Liver (tissue), 9 donors: ENCODE data around the gene AAMDC. TPM values are rescaled to one million over a fixed set of nuclear protein-coding genes. Genes with fewer than 3 reads are reported as not detected.
"Not testable (repeated sequence)": the region's sequence is repeated elsewhere in the genome, so short reads cannot be mapped to it uniquely, and the experiment has no call there.

ENCODE experiments used
- DNase-seq: peaks from one replicate; pipeline ENCODE4 v3.0.0-alpha.2; 2017; ENCODE audit warnings: low spot score
- H3K27ac ChIP-seq, 2 donors: one replicate each; pipeline ENCODE4 v1.7.0; 2013; ENCODE audit warnings: inconsistent platforms in 2 of 2, low read length in 2 of 2, control low read depth in 1 of 2, low read depth in 1 of 2, mild to moderate bottlenecking in 1 of 2
- H3K27me3 ChIP-seq, 4 donors: one replicate each; pipeline versions ENCODE4 v1.6.1 to v1.7.0; 2013; ENCODE audit warnings: low read length in 3 of 4, inconsistent platforms in 1 of 4, mild to moderate bottlenecking in 1 of 4, moderate library complexity in 1 of 4; ENCODE audit not compliant: control insufficient read depth in 4 of 4, insufficient read depth in 4 of 4
- H3K36me3 ChIP-seq, 4 donors: one replicate each; pipeline versions ENCODE4 v1.6.1 to v1.7.0; 2013; ENCODE audit warnings: low read length in 3 of 4, mild to moderate bottlenecking in 3 of 4, low read depth in 1 of 4, moderate library complexity in 1 of 4; ENCODE audit not compliant: control insufficient read depth in 4 of 4, insufficient read depth in 3 of 4
- H3K4me1 ChIP-seq, 4 donors: one replicate each; pipeline versions ENCODE4 v1.6.1 to v1.7.0; 2013; ENCODE audit warnings: low read length in 3 of 4, mild to moderate bottlenecking in 3 of 4, moderate library complexity in 1 of 4; ENCODE audit not compliant: control insufficient read depth in 4 of 4, insufficient read depth in 4 of 4
- H3K4me3 ChIP-seq, 3 donors: one replicate each; pipeline versions ENCODE4 v1.6.1 to v1.7.0; 2013; ENCODE audit warnings: low read length in 3 of 3, control low read depth in 1 of 3, low read depth in 1 of 3, mild to moderate bottlenecking in 1 of 3
- H3K9ac ChIP-seq, 2 donors: one replicate each; pipeline ENCODE4 v1.7.0; 2013; ENCODE audit warnings: low read length in 2 of 2, mild to moderate bottlenecking in 2 of 2, moderate library complexity in 2 of 2, control low read depth in 1 of 2, low read depth in 1 of 2
- H3K9me3 ChIP-seq, 4 donors: one replicate each; pipeline versions ENCODE4 v1.6.1 to v1.7.0; 2013; ENCODE audit warnings: low read length in 3 of 4; ENCODE audit not compliant: control insufficient read depth in 4 of 4
- ATF3 ChIP-seq: IDR thresholded peaks from 2 replicates; pipeline ENCODE4 v1.6.1; 2016; ENCODE audit warnings: antibody characterized with exemption
- CTCF ChIP-seq: fragments of 150-350 bp; IDR thresholded peaks from 2 replicates; pipeline ENCODE4 v1.5.1; 2017; ENCODE audit warnings: improper control_type of control experiment, low read depth, low read length; ENCODE audit not compliant: missing input control
- HNF4A ChIP-seq, 2 donors: conservative IDR thresholded peaks; 2 replicates each; pipeline ENCODE4 v1.6.1; 2016; ENCODE audit warnings: antibody characterized with exemption in 2 of 2, mild to moderate bottlenecking in 2 of 2
- JUND ChIP-seq, 2 donors: IDR thresholded peaks; 2 replicates each; pipeline ENCODE4 v1.6.1; 2016; ENCODE audit warnings: antibody characterized with exemption in 2 of 2
- RAD21 ChIP-seq, 2 donors: IDR thresholded peaks; 2 replicates each; pipeline ENCODE4 v1.6.1; 2016; ENCODE audit warnings: antibody characterized with exemption in 2 of 2, mild to moderate bottlenecking in 2 of 2
- REST ChIP-seq: IDR thresholded peaks from 2 replicates; pipeline ENCODE4 v1.6.1; 2016; ENCODE audit warnings: antibody characterized with exemption, mild to moderate bottlenecking
- RXRA ChIP-seq, 2 donors: IDR thresholded peaks; 2 replicates each; pipeline ENCODE4 v1.6.1; 2017 to 2018; ENCODE audit warnings: antibody characterized with exemption in 2 of 2, mild to moderate bottlenecking in 1 of 2
- SP1 ChIP-seq: IDR thresholded peaks from 2 replicates; pipeline ENCODE4 v1.6.1; 2018; ENCODE audit warnings: antibody characterized with exemption, mild to moderate bottlenecking
- TAF1 ChIP-seq: conservative IDR thresholded peaks from 2 replicates; pipeline ENCODE4 v1.6.1; 2016; ENCODE audit warnings: antibody characterized with exemption, mild to moderate bottlenecking
- YY1 ChIP-seq: IDR thresholded peaks from 2 replicates; pipeline ENCODE4 v1.6.1; 2016; ENCODE audit warnings: antibody characterized with exemption, mild to moderate bottlenecking
- WGBS: extraction: QIAGEN DNeasy Blood & Tissue Kit; methylation state at CpG from one replicate; pipeline ENCODE4 v1.1.7; 2013; 5-methylcytosine and 5-hydroxymethylcytosine counted together
- polyA plus RNA-seq, 2 donors: library from polyadenylated mRNA; stranded (reverse) in 1 of 2; unstranded in 1 of 2; fragments of 200-250 nt in 1 of 2; fragments of >200 nt in 1 of 2; fragmentation: Nextera tagmentation in 1 of 2; extraction: Ambion mirVana in 1 of 2; gene quantifications; one replicate each; pipeline versions ENCODE4 v1.2.1 to v1.2.3, GENCODE V29; 2013 to 2015
- total RNA-seq, 2 donors: library from RNA; depleted of rRNA; stranded (reverse); fragments of >200 nt; gene quantifications; one replicate each; pipeline ENCODE4 v1.2.3, GENCODE V29; 2014
- TF ChIP-seq, protein P1 (sequence below): IDR thresholded peaks from 2 replicates; pipeline ENCODE4 v1.6.1; 2016; ENCODE audit warnings: antibody characterized with exemption
- donor health status: healthy.
- donor health status: healthy.
- donor health status: healthy.
- donor health status: healthy.
- donor health status: healthy.

Gene AAMDC
- total and polyA plus RNA-seq, 4 donors, result 7.4 to 31.1 (median 13.7) TPM

DNA sequence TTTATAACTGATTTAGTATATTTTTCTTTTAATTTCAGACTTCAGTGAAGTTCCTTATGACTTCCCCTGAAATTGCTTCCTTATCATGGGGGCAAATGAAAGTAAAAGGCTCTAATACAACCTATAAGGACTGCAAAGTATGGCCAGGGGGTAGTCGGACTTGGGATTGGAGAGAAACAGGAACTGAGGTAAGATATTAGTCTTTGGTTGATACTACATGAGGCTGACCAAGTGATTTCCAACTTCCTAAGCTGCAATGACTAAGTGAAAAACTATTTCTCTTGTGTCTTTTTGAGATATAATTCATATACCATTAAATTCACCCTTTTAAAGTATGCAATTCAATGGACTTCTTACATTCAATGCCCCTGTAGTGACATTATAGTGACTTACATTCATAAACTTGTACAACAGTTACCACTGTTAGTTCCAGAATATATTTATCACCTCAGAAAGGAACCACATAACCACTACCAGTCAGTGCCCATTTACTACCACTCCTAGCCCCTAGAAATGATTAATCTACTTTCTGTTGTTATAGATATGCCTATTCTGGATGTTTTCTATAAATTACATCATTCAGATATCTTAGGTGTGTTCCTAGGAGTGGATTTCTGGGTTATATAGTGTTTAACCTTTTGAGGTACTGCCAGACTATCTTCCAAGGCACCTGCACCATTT is 21.6 kb downstream of the AAMDC start:
- H3K36me3 ChIP-seq, result peaks cover 0 to 16% (median 7%) of the 10 kb centered on the region in 4 donors
- no peak overlapping the region for H3K4me3 ChIP-seq
- H3K9me3 ChIP-seq, result no peaks in the 10 kb centered on the region
- DNase-seq, result no peak
- no peak overlapping the region for H3K9ac ChIP-seq
- no peaks in the 10 kb centered on the region for H3K27me3 ChIP-seq
- H3K27ac ChIP-seq, result no peak overlapping the region
- no peaks in the 10 kb centered on the region for H3K4me1 ChIP-seq
- 68% methylated on average over 1 of the region's 1 CpG for WGBS
- no peak for TF ChIP-seq SP1
- no peak for TF ChIP-seq CTCF
- no peak for TF ChIP-seq YY1
- no peak for TF ChIP-seq ATF3
- TF ChIP-seq JUND (IDR thresholded peaks at IDR 0.05), result no peak
- no peak for TF ChIP-seq HNF4A (conservative IDR thresholded peaks at IDR 0.05)
- TF ChIP-seq, protein P1, sequence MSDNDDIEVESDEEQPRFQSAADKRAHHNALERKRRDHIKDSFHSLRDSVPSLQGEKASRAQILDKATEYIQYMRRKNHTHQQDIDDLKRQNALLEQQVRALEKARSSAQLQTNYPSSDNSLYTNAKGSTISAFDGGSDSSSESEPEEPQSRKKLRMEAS, result no peak
- TF ChIP-seq TAF1, result no peak
- no peak for TF ChIP-seq RAD21 (IDR thresholded peaks at IDR 0.05)

GRCh38 chr11:77843700-77844099 is 22.8 kb downstream of the AAMDC start:
- not testable (repeated sequence) for H3K4me1 ChIP-seq, DNase-seq, H3K9me3 ChIP-seq, H3K4me3 ChIP-seq, H3K9ac ChIP-seq, H3K27me3 ChIP-seq, H3K27ac ChIP-seq
- peaks cover 0 to 20% (median 8%) of the 10 kb centered on the region in 4 donors for H3K36me3 ChIP-seq
- WGBS, result 86% methylated on average over 5 of the region's 5 CpGs

GRCh38 chr11:77851503-77851902 is 30.6 kb downstream of the AAMDC start:
- no peak overlapping the region for H3K4me3 ChIP-seq
- no peaks in the 10 kb centered on the region for H3K27me3 ChIP-seq
- TF ChIP-seq RXRA (IDR thresholded peaks at IDR 0.05), result no peak
- TF ChIP-seq ATF3, result no peak
- TF ChIP-seq REST, result no peak
- H3K9ac ChIP-seq, result no peak overlapping the region
- H3K36me3 ChIP-seq, result peaks cover 2 to 14% (median 7%) of the 10 kb centered on the region in 4 donors
- WGBS, result 92% methylated on average over 1 of the region's 1 CpG
- H3K27ac ChIP-seq, result no peak overlapping the region
- DNase-seq, result no peak
- H3K9me3 ChIP-seq, result peaks cover 2 to 7% (median 5%) of the 10 kb centered on the region in 4 donors
- H3K4me1 ChIP-seq, result no peaks in the 10 kb centered on the region
